ENCODE data around the gene KLHL18.
"Not testable (repeated sequence)": the region's sequence is repeated elsewhere in the genome, so short reads cannot be mapped to it uniquely, and the experiment has no call there.

The KLHL18 gene

DNA sequence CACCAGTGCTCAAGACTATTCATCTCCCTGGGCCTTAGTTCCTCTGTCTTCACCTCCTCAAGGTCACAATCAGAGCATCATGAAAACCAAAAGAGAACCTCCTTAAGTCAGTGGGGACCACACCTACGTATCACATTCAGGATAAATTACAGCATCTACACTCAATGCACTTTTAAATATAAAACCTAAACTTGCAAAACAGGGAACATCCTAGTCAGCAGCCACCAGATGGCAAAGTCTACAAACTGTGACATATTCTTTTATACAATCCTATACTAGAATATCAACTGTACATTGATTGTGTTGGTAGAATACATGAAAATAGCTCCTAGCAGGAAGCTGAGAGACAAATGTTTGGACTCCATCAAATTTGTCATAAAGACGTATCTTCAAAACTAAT, 8.1 kb upstream of the KLHL18 start:
- DNase-seq (ENCODE audit: low read depth): no peak

DNA sequence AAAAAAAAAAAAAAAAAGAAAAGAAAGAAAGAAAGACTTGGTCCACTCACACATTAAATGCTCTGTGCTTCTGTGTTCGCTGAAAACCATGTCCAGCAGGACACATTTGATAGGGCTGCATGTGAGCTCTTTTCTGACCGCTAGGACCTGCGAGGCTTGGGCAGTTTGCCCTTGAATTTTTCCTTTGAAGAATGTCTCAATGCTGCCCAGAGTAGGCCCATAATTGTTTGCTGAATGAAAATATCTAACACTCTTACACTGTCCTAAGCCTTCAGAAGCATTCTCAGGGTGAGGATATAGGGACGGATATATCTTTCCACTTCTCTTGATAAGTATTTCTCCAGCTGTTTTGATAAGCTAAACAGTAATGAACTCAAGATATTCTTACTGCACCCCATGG, 6.2 kb upstream of the KLHL18 start:
- no peak for DNase-seq (ENCODE audit: low read depth)

DNA sequence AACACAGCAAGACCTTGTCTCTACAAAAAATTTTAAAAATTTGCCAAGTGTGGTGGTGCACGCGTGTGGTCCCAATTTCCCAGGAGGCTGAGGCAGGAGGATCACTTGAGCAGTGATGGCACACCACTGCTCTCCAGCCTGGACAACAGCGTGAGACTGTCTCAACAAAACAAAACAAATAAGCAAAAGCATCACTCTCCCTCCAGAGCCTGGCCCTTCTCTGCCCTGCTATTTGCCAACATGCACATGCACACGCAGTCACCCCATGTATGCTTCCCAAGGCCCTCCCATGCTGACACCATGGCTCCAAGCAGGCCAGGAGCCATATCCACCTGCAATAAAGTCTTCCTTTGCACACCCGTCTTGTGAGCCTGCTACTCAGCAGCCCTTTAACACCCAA, 2.2 kb upstream of the KLHL18 start:
- no peak for DNase-seq (ENCODE audit: low read depth)

DNA sequence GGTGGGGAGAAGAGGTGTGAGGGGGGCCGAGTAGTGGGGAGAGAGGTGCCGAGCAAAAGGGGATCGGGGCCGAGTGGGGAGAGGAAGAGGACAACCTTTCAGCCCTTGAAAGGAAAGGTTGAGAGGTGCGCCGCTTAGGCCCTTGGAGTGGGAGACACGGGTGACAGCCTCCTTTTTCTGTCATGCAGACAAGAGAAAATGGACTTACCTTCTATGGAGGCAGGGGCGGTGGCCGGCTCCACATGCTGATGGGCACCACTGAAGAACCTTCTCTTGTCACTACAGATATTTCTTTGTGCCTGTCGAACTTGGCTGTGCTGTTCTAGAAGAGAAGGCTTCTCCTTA, 421 bp downstream of the KLHL18 start:
- peak; percentile 7 for DNase-seq (ENCODE audit: low read depth)

DNA sequence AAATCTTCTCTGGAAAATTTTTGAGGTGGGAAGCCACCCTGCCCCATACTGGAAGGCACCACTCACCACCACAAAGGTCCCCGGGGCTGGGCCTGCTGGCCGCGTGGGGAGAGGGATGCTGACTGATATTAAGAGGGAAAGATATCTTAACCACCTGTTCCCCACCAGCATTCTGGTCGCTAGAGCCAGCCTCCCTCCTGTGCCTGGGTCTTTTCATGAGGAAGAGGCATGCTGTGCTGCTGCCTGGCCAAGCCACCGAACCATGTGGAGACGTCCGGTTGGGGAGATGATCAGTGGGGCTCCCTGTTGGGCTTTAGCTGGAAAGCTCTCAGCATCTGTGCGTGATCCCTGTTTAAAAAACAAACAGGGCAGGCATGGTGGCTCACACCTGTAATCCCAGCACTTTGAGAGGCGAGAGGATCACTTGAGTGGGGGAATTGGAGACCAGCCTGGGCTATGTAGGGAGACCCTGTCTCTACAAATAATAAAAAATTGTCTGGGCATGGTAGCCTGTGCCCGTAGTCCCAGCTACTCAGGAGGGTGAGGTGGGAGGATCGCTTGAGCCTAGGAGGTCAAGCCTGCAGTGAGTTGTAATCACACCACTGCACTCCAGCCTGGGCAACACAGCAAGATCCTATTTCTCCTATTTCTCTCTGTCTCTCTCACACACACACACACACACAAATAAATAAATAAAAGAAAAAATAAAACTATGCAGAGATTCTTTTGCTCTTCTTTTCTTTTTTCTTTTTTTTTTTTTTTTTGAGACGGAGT, 1.0 kb downstream of the KLHL18 start:
- no peak for DNase-seq (ENCODE audit: low read depth)

DNA sequence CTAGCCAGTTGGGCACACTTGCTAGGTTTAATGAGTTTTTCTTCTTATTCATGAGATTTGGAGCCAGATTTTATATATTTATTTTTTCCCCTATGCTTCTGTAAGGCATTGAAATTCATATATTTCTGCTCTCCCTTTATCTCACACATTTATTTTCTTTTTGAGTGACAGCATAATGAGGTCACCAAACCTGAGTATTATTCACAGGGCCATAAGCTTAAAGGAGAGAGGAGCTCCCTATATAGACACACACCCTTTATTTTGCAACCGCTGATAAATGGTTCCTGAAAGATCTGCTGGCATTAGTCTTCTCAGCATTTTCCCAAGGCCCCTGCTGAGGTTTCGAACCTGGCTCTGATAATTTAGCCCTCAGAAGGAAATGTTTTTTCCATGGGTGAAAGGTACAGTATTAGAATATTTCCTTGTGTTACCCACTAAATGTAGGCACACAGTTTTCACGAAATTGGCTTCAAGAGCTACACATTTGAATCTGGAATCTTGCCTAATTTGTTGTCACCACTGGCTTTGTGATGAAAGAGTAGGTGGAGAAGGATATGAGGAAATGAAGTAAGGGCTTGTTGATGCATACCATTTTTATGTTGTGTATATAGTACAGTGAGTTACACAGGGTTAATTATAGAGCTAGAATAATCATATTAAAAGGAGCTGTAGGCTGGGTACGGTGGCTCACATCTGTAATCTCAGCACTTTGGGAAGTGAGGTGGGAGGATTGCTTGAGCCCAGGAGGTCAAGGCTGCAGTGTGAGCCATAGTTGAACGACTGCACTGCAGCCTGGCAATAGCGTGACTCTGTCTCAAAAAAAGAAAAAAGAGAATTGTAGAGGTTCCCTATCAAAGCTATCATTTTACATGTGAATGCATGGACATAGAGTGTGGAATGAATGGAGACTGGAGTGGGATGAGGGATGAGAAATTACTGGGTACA, 6.5 kb downstream of the KLHL18 start:
- no peak for DNase-seq (ENCODE audit: low read depth)

DNA sequence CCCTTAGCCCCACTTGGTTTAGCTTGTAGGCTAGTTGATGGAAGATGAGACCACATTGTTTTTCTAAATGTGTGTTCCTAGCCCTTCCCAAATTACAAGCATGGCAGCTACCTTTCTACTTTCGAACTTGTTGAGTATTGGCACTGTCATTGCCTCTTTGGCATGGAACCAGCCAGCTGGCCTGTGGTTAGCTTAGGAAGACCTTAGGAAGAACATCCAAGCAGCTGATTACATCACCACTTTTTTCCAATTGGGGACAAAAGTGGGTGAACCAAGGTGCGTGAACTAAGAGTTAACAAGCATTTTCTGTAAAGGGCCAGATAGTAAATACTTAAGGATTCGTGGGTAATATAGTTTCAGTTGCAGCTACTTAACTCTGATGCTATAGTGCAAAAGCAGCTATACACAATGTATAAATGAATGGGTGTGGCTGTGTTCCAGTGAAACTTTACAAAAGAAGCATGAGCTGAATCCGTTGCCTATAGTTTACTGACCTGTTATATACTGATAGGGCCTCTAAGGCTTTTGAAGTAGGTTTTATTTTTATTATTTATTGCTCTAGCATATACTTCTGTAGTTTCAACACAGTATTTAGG, 8.5 kb downstream of the KLHL18 start:
- no peak for DNase-seq (ENCODE audit: low read depth)

DNA sequence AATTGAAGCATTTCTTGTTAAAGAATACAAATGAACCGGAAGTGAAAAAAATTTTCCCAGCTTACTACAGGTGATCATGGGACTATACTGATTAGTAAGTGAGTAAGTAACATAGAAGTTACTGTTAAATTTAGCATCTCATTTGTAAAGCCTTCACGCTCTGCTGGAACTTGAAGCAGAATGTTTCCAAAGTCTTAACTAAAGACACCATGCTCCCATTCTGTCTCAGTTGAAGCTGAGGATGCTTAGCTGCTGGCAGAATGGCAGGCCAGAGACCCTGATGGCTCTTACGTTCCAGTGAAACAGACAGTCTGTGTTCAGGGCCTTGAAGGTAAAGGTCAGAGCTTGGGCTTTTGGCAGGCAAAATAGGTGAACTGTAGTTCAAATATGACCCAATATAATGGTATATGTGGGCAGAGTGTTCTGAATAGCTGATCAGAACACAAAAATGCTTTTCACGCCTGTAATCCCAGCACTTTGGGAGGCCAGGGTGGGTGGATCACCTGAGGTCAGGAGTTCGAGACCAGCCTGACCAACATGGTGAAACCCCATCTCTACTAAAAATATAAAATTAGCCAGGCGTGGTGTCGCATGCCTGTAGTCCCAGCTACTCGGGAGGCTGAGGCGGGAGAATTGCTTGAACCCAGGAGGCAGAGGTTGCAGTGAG, 9.1 kb downstream of the KLHL18 start:
- not testable (repeated sequence) for DNase-seq (ENCODE audit: low read depth)

DNA sequence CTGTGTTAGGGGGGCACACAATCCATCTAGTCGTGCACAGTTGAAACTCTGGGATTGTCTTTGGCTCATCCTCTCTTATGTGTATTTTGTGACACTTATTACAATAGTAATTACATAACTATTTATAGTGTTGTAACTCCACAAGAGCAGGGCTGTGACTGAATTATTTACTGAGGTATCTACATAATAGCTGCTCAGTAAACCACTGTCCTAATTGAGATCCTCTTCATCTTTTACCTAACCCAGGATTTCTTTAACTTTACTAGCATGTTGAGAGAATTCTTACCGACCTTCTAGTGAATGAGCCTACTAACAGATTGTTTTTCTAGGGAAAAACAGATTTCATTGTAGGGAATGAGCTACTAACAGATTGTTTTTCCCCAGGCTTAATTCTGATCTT, 11.1 kb downstream of the KLHL18 start:
- no peak for DNase-seq (ENCODE audit: low read depth)

DNA sequence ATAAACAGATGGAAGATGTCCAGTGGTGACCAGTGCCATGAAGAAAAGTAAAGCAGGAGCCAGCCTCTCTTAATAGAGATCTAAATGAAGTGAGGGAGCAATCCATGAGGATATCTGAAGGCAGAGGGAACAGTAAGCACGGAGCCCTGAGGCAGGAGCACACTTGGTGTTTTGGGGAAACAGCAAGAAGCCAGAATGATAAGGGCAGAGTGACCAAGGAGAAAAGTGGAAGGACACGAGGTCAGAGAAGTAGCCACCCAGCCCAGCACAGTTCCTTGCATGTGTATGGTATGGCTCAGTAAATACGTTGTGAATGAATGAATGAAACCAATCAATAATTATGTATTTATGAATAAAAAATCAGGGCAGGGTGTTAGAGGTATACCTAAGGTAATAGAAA, 11.6 kb downstream of the KLHL18 start:
- no peak for DNase-seq (ENCODE audit: low read depth)

DNA sequence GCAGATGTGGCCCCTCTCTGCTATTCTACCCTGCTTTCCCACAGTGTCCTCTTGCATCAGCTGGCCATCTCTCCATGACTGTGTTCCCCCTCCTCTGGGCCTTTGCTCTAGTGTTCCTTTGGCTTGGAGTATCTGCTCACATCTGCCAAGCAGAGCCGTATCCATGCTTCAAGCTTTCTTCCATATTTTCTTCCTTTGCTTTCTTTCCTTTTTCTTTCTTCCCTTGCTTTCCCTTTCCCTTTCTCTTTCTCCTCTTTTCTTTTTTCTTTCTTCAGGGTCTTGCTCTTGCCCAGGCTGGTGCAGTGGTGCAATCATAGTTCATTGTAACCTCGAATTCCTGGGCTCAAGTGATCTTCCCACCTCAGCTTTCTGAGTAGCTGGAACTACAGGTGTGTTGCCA, 12.6 kb downstream of the KLHL18 start:
- DNase-seq (ENCODE audit: low read depth): no peak

DNA sequence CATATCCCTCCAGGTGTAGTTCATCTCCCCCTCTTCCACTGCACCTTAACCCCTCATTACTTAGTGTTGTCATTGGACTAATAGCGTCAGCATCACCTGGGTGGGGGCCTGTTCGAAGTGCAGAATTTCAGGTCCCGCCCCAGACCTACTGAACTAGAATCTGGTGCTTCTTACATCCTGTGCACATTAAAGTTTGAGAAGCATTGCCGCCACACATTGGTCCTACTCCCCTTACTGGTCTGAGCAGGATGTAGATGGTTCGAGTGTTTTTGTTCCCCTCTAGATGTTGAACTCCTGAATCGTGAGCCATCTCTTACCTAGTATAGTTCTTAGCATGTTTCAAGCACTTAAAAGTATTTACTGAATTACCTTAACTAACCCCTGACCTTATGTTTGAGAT, 13.2 kb downstream of the KLHL18 start:
- DNase-seq (ENCODE audit: low read depth): no peak

DNA sequence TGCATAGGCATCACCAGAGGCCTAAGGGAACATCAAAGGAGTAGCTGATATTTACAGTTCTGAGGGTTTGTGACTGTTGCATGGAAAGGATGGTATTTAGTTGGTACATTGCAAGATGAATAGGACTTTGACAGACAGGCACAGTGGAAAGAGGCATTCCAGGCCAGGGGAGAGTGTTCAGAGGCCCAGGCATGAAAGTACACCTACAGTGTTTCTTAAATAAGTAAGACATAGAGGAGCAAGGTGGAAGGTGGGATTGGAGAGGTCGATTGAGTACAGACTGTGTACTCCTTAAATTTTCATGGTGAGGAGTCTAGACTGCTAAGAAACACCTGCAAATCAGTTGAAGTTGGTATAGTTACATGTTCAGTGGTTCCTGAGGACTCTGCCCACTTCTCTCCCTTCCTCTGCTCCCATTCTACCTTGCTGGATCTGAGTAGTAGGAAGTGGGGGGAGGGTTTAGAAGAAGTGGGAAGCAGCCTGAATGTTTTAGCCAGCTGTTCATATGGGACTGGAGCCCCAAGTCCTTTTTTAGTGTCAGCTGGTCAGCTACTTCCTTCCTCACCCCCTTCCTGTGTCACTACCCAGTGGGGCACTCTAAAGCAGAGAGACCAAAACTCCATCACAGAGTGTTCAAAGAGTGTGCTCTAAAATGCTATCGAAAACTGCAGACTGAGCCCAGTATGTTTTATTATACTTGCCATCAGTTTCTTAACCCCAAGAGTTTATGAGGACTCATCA, 14.0 kb downstream of the KLHL18 start:
- no peak for DNase-seq (ENCODE audit: low read depth)

DNA sequence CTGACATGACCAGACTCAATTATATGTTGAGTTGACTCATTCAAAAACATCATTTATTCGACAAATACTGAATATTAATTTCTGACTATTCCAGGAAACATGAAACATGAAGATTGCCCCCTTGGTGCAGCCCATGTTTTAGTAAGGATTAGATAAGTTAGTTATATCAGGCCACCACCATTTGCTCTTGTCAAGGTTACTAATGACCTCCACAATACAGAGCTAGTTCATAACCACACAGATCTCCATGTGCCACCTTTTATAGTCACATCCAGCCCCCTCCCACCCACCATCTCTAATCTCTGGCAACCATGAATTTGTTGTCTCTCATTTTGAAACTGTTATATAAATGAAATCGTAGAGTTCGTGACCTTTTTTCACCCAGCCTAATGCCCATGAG, 15.7 kb downstream of the KLHL18 start:
- DNase-seq (ENCODE audit: low read depth): no peak

DNA sequence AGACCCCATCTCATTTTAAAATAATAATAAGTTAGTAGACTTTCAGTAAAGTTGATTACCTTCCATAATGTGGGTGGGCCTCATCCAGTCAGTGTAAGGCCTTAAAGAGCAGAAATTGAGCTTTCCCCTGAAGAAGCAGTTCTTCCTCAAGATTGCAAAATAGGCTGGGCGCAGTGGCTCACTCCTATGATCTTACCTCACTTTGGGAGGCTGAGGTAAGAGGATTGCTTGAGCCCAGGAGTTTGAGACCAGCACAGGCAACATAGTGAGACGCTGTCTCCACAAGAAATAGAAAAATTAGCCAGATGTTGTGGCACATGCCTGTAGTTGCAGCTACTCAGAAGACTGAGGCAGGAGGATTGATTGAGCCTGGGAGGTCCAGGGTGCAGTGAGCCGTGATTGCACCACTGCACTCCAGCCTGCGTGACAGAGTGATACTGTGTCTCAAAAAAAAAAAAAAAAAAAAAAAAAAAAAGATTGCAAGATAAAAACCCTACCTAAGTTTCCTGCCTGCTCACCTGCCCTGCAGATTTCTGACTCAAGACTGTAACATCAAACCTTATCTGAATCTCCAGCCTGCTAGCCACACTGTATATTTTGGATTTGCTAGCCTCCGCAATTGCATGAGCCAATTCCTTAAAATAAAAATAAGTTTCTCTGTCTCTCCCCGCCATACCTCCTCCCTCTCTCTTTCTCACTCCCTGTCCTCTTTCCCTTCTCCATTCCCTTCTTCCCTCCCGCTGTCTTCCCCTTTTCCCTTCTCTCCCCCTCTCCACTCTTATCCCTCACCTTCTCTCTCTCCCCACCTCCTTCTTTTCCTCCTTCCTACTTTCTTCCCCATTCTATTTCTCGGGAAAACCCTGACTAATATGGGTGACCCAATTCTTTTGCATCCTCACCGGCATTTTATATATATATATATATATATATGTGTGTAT, 16.9 kb downstream of the KLHL18 start:
- no peak for DNase-seq (ENCODE audit: low read depth)

DNA sequence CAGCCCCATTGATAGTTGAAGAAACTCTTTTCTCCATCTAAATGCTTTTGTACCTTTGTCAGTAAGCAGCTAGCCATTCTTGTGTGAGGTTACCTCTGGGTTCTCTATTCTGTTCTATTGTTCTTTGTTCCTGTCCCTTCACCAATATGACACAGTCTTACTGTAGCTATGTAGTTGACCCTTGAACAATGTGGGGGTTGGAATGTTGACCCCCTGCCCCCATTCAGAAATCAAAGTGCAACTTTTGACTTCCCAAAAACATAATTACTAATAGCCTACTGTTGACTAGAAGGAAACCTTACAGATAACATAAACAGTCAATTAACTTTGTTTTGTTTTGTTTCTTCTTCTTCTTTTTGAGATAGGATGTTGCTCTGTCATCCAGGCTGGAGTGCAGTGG, 18.7 kb downstream of the KLHL18 start:
- DNase-seq (ENCODE audit: low read depth): no peak

DNA sequence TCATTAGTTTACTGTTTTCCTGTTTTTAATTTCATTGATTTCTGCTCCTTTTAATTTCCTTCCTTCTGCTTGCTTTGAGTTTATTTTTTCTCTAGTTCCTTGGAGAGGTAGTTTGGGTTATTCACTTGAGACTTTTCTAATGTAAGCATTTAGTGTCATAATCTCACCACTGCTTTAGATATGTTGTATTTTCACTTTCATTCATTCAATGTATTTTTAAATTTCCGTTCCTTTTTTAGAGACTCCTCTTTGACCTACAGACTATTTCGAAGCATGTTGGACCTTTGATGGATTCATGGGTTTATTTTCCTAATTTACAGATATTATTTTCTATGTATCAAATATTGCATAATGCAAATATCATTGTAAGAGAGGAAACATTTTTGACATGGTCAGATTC, 23.3 kb downstream of the KLHL18 start:
- no peak for DNase-seq (ENCODE audit: low read depth)

DNA sequence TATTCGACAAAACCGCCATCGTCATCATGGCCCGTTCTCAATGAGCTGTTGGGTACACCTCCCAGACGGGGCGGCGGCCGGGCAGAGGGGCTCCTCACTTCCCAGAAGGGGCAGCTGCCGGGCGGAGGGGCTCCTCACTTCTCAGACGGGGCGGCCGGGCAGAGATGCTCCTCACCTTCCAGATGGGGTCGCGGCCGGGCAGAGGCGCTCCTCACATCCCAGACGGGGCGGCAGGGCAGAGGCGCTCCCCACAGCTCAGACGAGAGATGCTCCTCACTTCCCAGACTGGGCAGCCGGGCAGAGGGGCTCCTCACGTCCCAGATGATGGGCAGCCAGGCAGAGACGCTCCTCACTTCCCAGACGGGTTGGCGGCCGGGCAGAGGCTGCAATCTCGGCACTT, 26.5 kb downstream of the KLHL18 start:
- DNase-seq (ENCODE audit: low read depth): not testable (repeated sequence)

DNA sequence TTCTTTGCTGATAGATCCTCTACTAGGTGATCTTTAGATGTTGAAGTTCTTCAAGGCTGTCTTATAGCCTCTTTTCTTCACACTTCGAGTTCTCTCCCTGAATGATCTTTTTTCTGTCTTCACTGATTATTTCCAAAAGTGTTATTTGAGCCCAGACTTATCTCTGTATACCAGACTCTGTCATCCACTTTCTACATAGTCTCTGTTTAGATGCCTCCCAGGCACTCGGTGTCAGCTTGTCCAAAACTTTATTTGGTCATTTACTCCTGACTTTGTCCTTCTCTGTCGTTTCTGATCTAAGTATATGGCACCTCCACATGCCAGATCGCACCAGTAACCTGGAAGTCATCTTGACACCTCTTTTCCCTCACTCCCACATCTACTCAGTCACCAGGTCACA, 27.6 kb downstream of the KLHL18 start:
- no peak for DNase-seq (ENCODE audit: low read depth)

DNA sequence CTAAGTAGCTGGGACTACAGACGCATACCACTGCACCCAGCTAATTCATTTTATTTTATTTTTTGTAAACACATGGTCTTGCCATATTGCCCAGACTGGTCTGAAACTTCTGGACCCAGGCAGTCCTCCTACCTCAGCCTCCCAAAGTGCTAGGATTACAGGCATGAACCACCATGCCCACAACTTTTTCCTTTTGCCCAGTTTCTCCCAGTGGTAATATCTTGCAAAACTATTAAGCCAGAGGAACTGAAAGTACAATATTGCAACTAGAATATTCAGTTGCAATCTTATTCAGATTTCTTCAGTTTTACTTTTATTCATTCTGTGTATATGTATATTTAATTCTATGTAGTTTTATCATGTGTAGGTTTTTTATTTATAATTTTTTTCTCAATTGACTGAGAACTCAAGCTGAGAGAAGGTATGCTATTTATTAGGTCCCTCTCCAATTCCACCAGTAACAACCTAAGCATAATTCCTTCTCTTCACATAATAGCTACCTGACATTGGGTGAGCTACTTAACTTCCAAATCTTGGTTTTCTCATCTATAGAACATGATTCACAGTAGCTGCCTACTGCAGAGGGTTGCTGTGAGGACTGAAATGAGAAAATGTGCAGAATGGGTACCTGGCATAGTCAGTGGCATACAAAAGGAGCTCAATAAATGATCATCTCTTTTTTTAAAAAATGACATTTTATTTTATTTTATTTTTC, 30.8 kb downstream of the KLHL18 start:
- no peak for DNase-seq (ENCODE audit: low read depth)
